KMS-11 (cell line): Measurements from ENCODE around the gene PAM16.

Source experiments
- H2AFZ ChIP-seq: fragments of 200-600 bp; sonication (generic); 2 replicates; pipeline ENCODE4 v1.6.1; 2016; ENCODE audit warnings: antibody characterized with exemption, mixed run types, low read depth
- H3K27ac ChIP-seq: fragments of 200-600 bp; sonication (generic); 2 replicates; pipeline ENCODE4 v1.6.1; 2016; ENCODE audit warnings: mild to moderate bottlenecking, mixed run types
- H3K27me3 ChIP-seq: fragments of 200-600 bp; sonication (generic); 2 replicates; pipeline ENCODE4 v1.6.1; 2017; ENCODE audit warnings: mild to moderate bottlenecking, low read depth, mixed run types, moderate library complexity; ENCODE audit not compliant: insufficient read depth
- H3K36me3 ChIP-seq: fragments of 200-600 bp; sonication (generic); 2 replicates; pipeline ENCODE4 v1.6.1; 2017; ENCODE audit warnings: mild to moderate bottlenecking, mixed run types; ENCODE audit not compliant: insufficient read depth
- H3K4me1 ChIP-seq: fragments of 200-600 bp; sonication (generic); 2 replicates; pipeline ENCODE4 v1.6.1; 2016; ENCODE audit warnings: mild to moderate bottlenecking, low read depth, mixed run types; ENCODE audit not compliant: poor library complexity, severe bottlenecking
- H3K4me2 ChIP-seq: fragments of 200-600 bp; sonication (generic); 2 replicates; pipeline ENCODE4 v1.7.0; 2016; ENCODE audit warnings: mild to moderate bottlenecking, mixed run types
- H3K4me3 ChIP-seq: fragments of 200-600 bp; sonication (generic); IDR thresholded peaks from 2 replicates; pipeline ENCODE4 v1.6.1; 2017; ENCODE audit warnings: low read depth, low read length, mixed read lengths; ENCODE audit not compliant: insufficient read depth
- H3K79me2 ChIP-seq: fragments of 200-600 bp; sonication (generic); 2 replicates; pipeline ENCODE4 v1.6.1; 2016; ENCODE audit warnings: low read depth, mixed run types; ENCODE audit not compliant: insufficient read depth
- H3K9ac ChIP-seq: fragments of 200-600 bp; sonication (generic); 2 replicates; pipeline ENCODE4 v1.6.1; 2016; ENCODE audit warnings: mild to moderate bottlenecking, mixed run types
- H4K20me1 ChIP-seq: fragments of 200-600 bp; sonication (generic); 2 replicates; pipeline ENCODE4 v1.6.1; 2016; ENCODE audit warnings: mild to moderate bottlenecking, mixed run types; ENCODE audit not compliant: insufficient read depth
- CTCF ChIP-seq: fragments of 200-600 bp; sonication (generic); conservative IDR thresholded peaks from 2 replicates; pipeline ENCODE4 v1.6.1; 2017; ENCODE audit warnings: low read depth, mild to moderate bottlenecking, antibody characterized with exemption, low read length, moderate library complexity, mixed read lengths

The PAM16 gene

GRCh38 chr16:4364196-4365013, 13.3 kb upstream of the PAM16 start:
- Histone ChIP-seq H3K27me3 (no peaks in the 10 kb centered on the region), H2AFZ (no peak overlapping the region), H3K36me3 (0 out of 2 replicates have a peak, but pooled peaks cover 3% of the 10 kb centered on the region), H3K79me2 (no peaks in the 10 kb centered on the region), H3K4me3 (no peak overlapping the region), H3K27ac (no peak overlapping the region), H3K9ac (no peak overlapping the region), H4K20me1 (no peaks in the 10 kb centered on the region), H3K4me1 (no peaks in the 10 kb centered on the region), H3K4me2 (no peak overlapping the region)
- TF ChIP-seq CTCF: no peak

GRCh38 chr16:4362476-4363135, 11.5 kb upstream of the PAM16 start:
- Histone ChIP-seq H4K20me1 (no peaks in the 10 kb centered on the region), H3K79me2 (no peaks in the 10 kb centered on the region), H3K4me1 (no peaks in the 10 kb centered on the region), H3K4me2 (no peak overlapping the region), H3K27ac (no peak overlapping the region), H3K36me3 (peaks cover 3% of the 10 kb centered on the region; the same call in 1 of the 2 replicates), H2AFZ (no peak overlapping the region), H3K4me3 (no peak overlapping the region), H3K27me3 (no peaks in the 10 kb centered on the region), H3K9ac (no peak overlapping the region)
- no peak for TF ChIP-seq CTCF

- Histone ChIP-seq H3K27ac (no peak overlapping the region), H4K20me1 (no peaks in the 10 kb centered on the region), H3K79me2 (no peaks in the 10 kb centered on the region), H3K4me2 (no peak overlapping the region), H3K9ac (no peak overlapping the region), H2AFZ (no peak overlapping the region), H3K4me3 (no peak overlapping the region), H3K36me3 (peaks cover 3% of the 10 kb centered on the region; the same call in 1 of the 2 replicates), H3K4me1 (no peaks in the 10 kb centered on the region), H3K27me3 (no peaks in the 10 kb centered on the region)
- no peak for TF ChIP-seq CTCF
These were observed 10.8 kb upstream of the PAM16 start for GRCh38 chr16:4361944-4362311.

GRCh38 chr16:4361033-4361943, 10.2 kb upstream of the PAM16 start:
- no peak overlapping the region for H3K4me2 ChIP-seq
- H3K4me1 ChIP-seq: no peaks in the 10 kb centered on the region
- peaks cover 3% of the 10 kb centered on the region; the same call in 1 of the 2 replicates for H3K36me3 ChIP-seq
- no peaks in the 10 kb centered on the region for H4K20me1 ChIP-seq
- no peak overlapping the region for H3K4me3 ChIP-seq
- H3K27ac ChIP-seq: no peak overlapping the region
- H3K27me3 ChIP-seq: no peaks in the 10 kb centered on the region
- no peaks in the 10 kb centered on the region for H3K79me2 ChIP-seq
- no peak overlapping the region for H3K9ac ChIP-seq
- no peak overlapping the region for H2AFZ ChIP-seq
- TF ChIP-seq CTCF: no peak
